PC-3 (cell line): ENCODE results near the gene ZNF622. TPM values are rescaled to one million over a fixed set of nuclear protein-coding genes. Genes with fewer than 3 reads are reported as not detected.
A peak's percentile ranks its signal among the peaks of the same experiment; 100 is the strongest.

Experiments
- ATAC-seq: fragments of 200-7000 bp; cut with Tn5 transposase; 2 replicates; pipeline ENCODE4 v1.9.1; 2020; ENCODE audit warnings: mild to moderate bottlenecking, moderate library complexity
- BruUV-seq: library from RNA; stranded (reverse); fragments of 400-500 nt; replicated peaks from 2 replicates; lab custom pipeline; 2021; lab: Mats Ljungman, UMichigan
- CTCF ChIA-PET: fragments of 300-600 bp; sonication (Branson Sonifier 250); formaldehyde crosslinking; loops from one replicate; lab custom pipeline; 2022; ENCODE audit warnings: antibody characterized with exemption; lab: Charles Lee
- POLR2A ChIA-PET: fragments of 300-600 bp; sonication (Branson Sonifier 250); formaldehyde crosslinking; loops from one replicate; lab custom pipeline; 2022; ENCODE audit warnings: antibody characterized with exemption; ENCODE audit not compliant: unreplicated experiment; lab: Charles Lee
- DNase-seq: peaks from one replicate; pipeline ENCODE4 v3.0.0-alpha.2; 2015
- H2AFZ ChIP-seq: fragments of 300-600 bp; sonication (generic); 2 replicates; pipeline ENCODE4 v1.6.0; 2016; ENCODE audit warnings: antibody characterized with exemption, low read length
- H3F3A ChIP-seq: fragments of 300-600 bp; sonication (generic); one replicate; pipeline ENCODE4 v1.6.0; 2017; ENCODE audit warnings: antibody characterized with exemption, low read length, control low read depth, mild to moderate bottlenecking; ENCODE audit not compliant: unreplicated experiment
- H3K27ac ChIP-seq: fragments of 300-600 bp; sonication (generic); 2 replicates; pipeline ENCODE4 v1.5.1; 2016; ENCODE audit warnings: mild to moderate bottlenecking, low read length
- H3K27me3 ChIP-seq: fragments of 300-600 bp; sonication (generic); 2 replicates; pipeline ENCODE4 v1.6.1; 2016; ENCODE audit warnings: low read length, mixed read lengths
- H3K36me3 ChIP-seq: fragments of 300-600 bp; sonication (generic); 2 replicates; pipeline ENCODE4 v1.6.1; 2016; ENCODE audit warnings: low read depth, mixed run types, low read length, mixed read lengths
- H3K4me1 ChIP-seq: fragments of 300-600 bp; sonication (generic); 2 replicates; pipeline ENCODE4 v1.5.1; 2016; ENCODE audit warnings: low read length; ENCODE audit not compliant: insufficient read depth
- H3K4me2 ChIP-seq: fragments of 300-600 bp; sonication (generic); 2 replicates; pipeline ENCODE4 v1.6.0; 2016; ENCODE audit warnings: low read length
- H3K4me3 ChIP-seq: fragments of 300-600 bp; sonication (generic); 2 replicates; pipeline ENCODE4 v1.5.1; 2016; ENCODE audit warnings: mild to moderate bottlenecking, low read length, mixed read lengths
- H3K79me2 ChIP-seq: fragments of 300-600 bp; sonication (generic); 2 replicates; pipeline ENCODE4 v1.6.1; 2017; ENCODE audit warnings: low read length, mixed read lengths
- H3K9ac ChIP-seq: fragments of 300-600 bp; sonication (generic); 2 replicates; pipeline ENCODE4 v1.6.0; 2016; ENCODE audit warnings: mild to moderate bottlenecking, low read length
- H3K9me2 ChIP-seq: fragments of 300-600 bp; sonication (generic); replicated peaks from 2 replicates; pipeline ENCODE4 v1.6.1; 2016; ENCODE audit warnings: mixed run types, low read length, mixed read lengths
- H3K9me3 ChIP-seq: fragments of 300-600 bp; sonication (generic); 2 replicates; pipeline ENCODE4 v1.6.1; 2016; ENCODE audit warnings: low read length, mixed read lengths
- H4K20me1 ChIP-seq: fragments of 300-600 bp; sonication (generic); 2 replicates; pipeline ENCODE4 v1.6.1; 2016; ENCODE audit warnings: low read length, mixed read lengths
- CTCF ChIP-seq: fragments of 300-600 bp; sonication (generic); conservative IDR thresholded peaks from 2 replicates; pipeline ENCODE4 v1.5.1; 2017; ENCODE audit warnings: antibody characterized with exemption, low read depth, mild to moderate bottlenecking, low read length
- EZH2 ChIP-seq: fragments of 300-600 bp; sonication (generic); IDR thresholded peaks from one replicate; pipeline ENCODE4 v1.6.1; 2017; ENCODE audit warnings: antibody characterized with exemption, mild to moderate bottlenecking, low read length; ENCODE audit not compliant: unreplicated experiment
- EZH2phosphoT487 ChIP-seq: fragments of 300-600 bp; sonication (generic); IDR thresholded peaks from 2 replicates; pipeline ENCODE4 v1.6.1; 2018; ENCODE audit warnings: mild to moderate bottlenecking, antibody characterized with exemption, low read length, borderline replicate concordance
- intact Hi-C: fragments of 100-400 bp; cut with micrococcal nuclease; formaldehyde crosslinking; loops from 2 replicates; pipeline ENCODE4 v1.9.0; 2023
- total RNA-seq: library from RNA; depleted of rRNA; stranded (reverse); fragments of >200 nt; gene quantifications from 2 replicates; pipeline ENCODE4 v1.2.3, GENCODE V29; 2014

Gene ZNF622
- total RNA-seq, 1 experiment from 2014 or later, result 76.9 TPM

- POLR2A ChIA-PET, result no interaction called here
Observed at GRCh38 chr5:16508730-16509531, 43.3 kb upstream of the ZNF622 start.

GRCh38 chr5:16507716-16508115, 42.1 kb upstream of the ZNF622 start:
- Histone ChIP-seq H3K27me3 (no peaks in the 10 kb centered on the region), H3K9ac (no peak overlapping the region), H3K9me2 (no peaks in the 10 kb centered on the region), H3K4me2 (no peak overlapping the region), H4K20me1 (no peaks in the 10 kb centered on the region), H3F3A (no peaks in the 10 kb centered on the region), H2AFZ (no peak overlapping the region), H3K36me3 (no peaks in the 10 kb centered on the region), H3K79me2 (no peaks in the 10 kb centered on the region), H3K4me3 (no peak overlapping the region), H3K9me3 (no peaks in the 10 kb centered on the region), H3K27ac (no peak overlapping the region), H3K4me1 (peaks cover 9% of the 10 kb centered on the region)
- TF ChIP-seq EZH2 (no peak), CTCF (no peak), EZH2phosphoT487 (no peak)
- DNase-seq, result no peak
- ChIA-PET CTCF (no interaction called here), POLR2A (no interaction called here)
- no TSS peak for BruUV-seq
- intact Hi-C loops, result no loop called here
- ATAC-seq, result no peak

More at GRCh38 chr5:16508730-16509531, 43.3 kb upstream of the ZNF622 start:
- H3K79me2 ChIP-seq, result no peaks in the 10 kb centered on the region
- H3K9me2 ChIP-seq, result no peaks in the 10 kb centered on the region
- peak overlapping the region; percentile 15; the same call in 1 of the 2 replicates for H2AFZ ChIP-seq
- no peaks in the 10 kb centered on the region for H3F3A ChIP-seq
- ATAC-seq (no peak; the same call in 1 of the 2 replicates), DNase-seq (peak; percentile 39)
- intact Hi-C loops, result no loop called here
- CTCF ChIA-PET, result interaction anchor here (0.6 kb wide), 1 partner anchor 275 kb away, joined by 4 read pairs; no protein-coding TSS in a partner anchor
- no peaks in the 10 kb centered on the region for H3K36me3 ChIP-seq
- H3K27ac ChIP-seq, result no peak overlapping the region
- no peak overlapping the region for H3K9ac ChIP-seq
- no peaks in the 10 kb centered on the region for H4K20me1 ChIP-seq
- no peaks in the 10 kb centered on the region for H3K9me3 ChIP-seq
- H3K4me1 ChIP-seq, result 0 out of 2 replicates have a peak, but pooled peaks cover 4% of the 10 kb centered on the region
- TF ChIP-seq EZH2, result no peak
- no peak for TF ChIP-seq CTCF
- no peak for TF ChIP-seq EZH2phosphoT487
- no TSS peak for BruUV-seq
- no peak overlapping the region for H3K4me3 ChIP-seq
- H3K4me2 ChIP-seq, result peak overlapping the region; percentile 6; the same call in 1 of the 2 replicates
- no peaks in the 10 kb centered on the region for H3K27me3 ChIP-seq

- POLR2A ChIA-PET, result no interaction called here
- no peak for DNase-seq
Observed at GRCh38 chr5:16505904-16506303, 40.3 kb upstream of the ZNF622 start.

More at GRCh38 chr5:16505904-16506303, 40.3 kb upstream of the ZNF622 start:
- intact Hi-C loops, result no loop called here
- Histone ChIP-seq H3K79me2 (no peaks in the 10 kb centered on the region), H3K4me3 (no peak overlapping the region), H3K27ac (no peak overlapping the region), H2AFZ (no peak overlapping the region), H3K4me2 (no peak overlapping the region), H4K20me1 (no peaks in the 10 kb centered on the region), H3K36me3 (no peaks in the 10 kb centered on the region), H3K4me1 (peaks cover 12% of the 10 kb centered on the region), H3K9me3 (no peaks in the 10 kb centered on the region), H3F3A (no peaks in the 10 kb centered on the region), H3K9ac (no peak overlapping the region), H3K9me2 (no peaks in the 10 kb centered on the region), H3K27me3 (no peaks in the 10 kb centered on the region)
- CTCF ChIA-PET, result no interaction called here
- no peak for TF ChIP-seq EZH2
- TF ChIP-seq CTCF, result no peak
- TF ChIP-seq EZH2phosphoT487, result no peak
- BruUV-seq, result no TSS peak
- ATAC-seq, result no peak
